Neural crest cell (in vitro differentiated cells): ENCODE results near the gene AGK. TPM values are rescaled to one million over a fixed set of nuclear protein-coding genes. Genes with fewer than 3 reads are reported as not detected.

ENCODE experiments used
- DNase-seq: peaks from one replicate; pipeline ENCODE4 v3.0.0; 2021; ENCODE audit warnings: low read depth, mixed read lengths, low spot score
- H3K27ac Mint-ChIP-seq: one replicate; pipeline ENCODE4 v1.8.0; 2021; ENCODE audit warnings: mild to moderate bottlenecking, mixed read lengths; ENCODE audit not compliant: unreplicated experiment
- H3K27me3 Mint-ChIP-seq: 2 replicates; pipeline ENCODE4 v1.8.0; 2021; ENCODE audit warnings: low read depth, mild to moderate bottlenecking, mixed read lengths
- H3K36me3 Mint-ChIP-seq: 2 replicates; pipeline ENCODE4 v1.8.0; 2021; ENCODE audit warnings: low read depth, mild to moderate bottlenecking, mixed read lengths
- H3K4me1 Mint-ChIP-seq: 2 replicates; pipeline ENCODE4 v1.8.0; 2021; ENCODE audit warnings: mixed read lengths
- H3K4me3 Mint-ChIP-seq: one replicate; pipeline ENCODE4 v1.8.0; 2021; ENCODE audit warnings: mild to moderate bottlenecking, mixed read lengths
- H3K9me3 Mint-ChIP-seq: 2 replicates; pipeline ENCODE4 v1.8.0; 2021; ENCODE audit warnings: mixed read lengths
- CTCF ChIP-seq: fragments of 200-600 bp; sonication (generic); conservative IDR thresholded peaks from 2 replicates; pipeline ENCODE4 v1.5.0; 2021; ENCODE audit warnings: antibody characterized with exemption, mild to moderate bottlenecking
- total RNA-seq: library from RNA; stranded (reverse); gene quantifications from 2 replicates; pipeline ENCODE4 v1.2.1, GENCODE V29; 2021

AGK gene
- total RNA-seq, 1 donor from 2014 or later: 35.7 TPM

DNA sequence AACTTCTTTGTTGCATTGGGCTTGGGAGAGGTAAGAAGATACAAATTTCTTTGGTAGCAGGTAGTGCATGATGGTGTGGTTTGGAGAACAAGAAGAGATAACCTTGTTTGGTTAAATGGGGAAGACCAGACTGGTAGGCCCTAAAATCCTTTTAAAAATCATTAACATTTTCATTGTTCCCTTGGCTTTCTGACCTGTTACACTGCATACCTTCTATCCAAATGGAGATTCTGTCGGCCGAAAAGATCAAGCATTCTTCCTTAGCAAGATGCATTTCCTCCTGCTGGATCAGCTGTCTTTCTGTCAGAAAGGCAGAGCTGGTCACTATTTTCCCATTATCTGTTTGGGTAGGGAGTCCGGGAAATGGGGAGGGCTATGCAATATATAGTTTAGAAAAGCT is 33.7 kb downstream of the AGK start:
- no peaks in the 10 kb centered on the region for H3K9me3 Mint-ChIP-seq
- H3K4me3 Mint-ChIP-seq: no peak overlapping the region
- no peaks in the 10 kb centered on the region for H3K27me3 Mint-ChIP-seq
- DNase-seq: no peak
- H3K27ac Mint-ChIP-seq: no peak overlapping the region
- H3K4me1 Mint-ChIP-seq: peaks cover 17% of the 10 kb centered on the region
- no peak for TF ChIP-seq CTCF
- H3K36me3 Mint-ChIP-seq: peaks cover 28% of the 10 kb centered on the region

DNA sequence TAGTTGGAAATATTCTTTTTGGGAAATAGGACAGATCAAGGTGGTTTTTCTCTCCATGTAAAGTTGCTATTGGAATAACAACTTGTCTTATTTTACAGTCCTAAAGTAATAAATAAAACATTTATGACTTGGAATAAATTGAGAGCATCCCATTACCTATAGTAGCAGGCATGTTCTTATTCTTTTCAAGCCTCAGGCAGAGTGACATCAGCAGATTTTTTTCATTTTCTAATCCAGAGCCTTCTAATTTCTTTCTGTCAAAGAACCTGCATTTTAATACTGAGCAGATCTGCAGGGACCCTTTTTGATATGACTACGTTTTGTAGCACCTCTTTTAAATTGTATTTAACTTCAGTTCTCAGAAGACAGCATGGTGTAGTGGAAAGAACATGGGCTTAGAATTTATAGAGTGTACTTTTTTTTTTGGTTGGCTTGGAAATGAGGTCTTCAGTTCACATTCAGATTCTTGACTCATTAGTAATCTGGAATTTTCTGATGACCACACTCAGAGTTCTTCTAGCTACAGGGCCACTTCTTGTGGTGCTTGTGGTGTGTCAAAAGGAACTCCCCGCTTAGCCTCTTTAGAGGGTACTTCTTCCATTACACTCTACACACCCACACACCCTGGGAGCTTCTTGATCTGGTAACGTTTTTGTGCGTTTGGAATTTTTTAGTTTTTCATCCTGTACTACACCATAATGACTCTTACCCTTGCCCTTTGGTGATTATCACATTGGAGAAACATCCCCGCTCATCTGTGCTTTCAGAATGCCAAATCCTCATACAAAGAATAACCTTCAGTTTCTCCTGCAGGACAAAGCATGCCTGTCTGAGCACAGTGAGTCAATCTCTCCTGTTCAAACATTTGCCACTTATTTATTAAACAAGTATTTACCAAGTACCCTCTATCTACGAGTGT is 34.6 kb downstream of the AGK start:
- Mint-ChIP-seq H3K4me3 (no peak overlapping the region), H3K9me3 (no peaks in the 10 kb centered on the region), H3K36me3 (peaks cover 31% of the 10 kb centered on the region), H3K27ac (no peak overlapping the region), H3K27me3 (no peaks in the 10 kb centered on the region), H3K4me1 (peaks cover 17% of the 10 kb centered on the region)
- TF ChIP-seq CTCF: no peak
- no peak for DNase-seq

DNA sequence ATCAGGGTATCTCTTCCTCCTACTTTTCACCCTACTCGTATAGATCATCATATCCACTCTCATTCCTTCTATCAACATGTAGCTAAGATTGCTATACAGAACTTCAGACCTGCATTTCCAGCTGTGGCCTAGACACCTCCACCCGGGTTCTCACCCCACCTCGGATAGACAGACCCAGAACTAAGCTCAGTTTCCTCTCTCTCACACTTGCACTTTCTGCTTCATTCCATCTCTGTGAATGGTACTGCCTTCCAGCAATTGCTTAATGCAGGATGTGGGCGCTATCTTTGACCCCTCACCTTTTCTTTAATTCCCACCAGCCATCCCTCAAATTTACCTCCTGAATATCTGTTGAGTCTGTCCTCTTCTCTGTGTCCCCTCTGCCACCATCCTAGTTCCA is 35.7 kb downstream of the AGK start:
- H3K27me3 Mint-ChIP-seq: no peaks in the 10 kb centered on the region
- DNase-seq: no peak
- no peak for TF ChIP-seq CTCF
- H3K27ac Mint-ChIP-seq: no peak overlapping the region
- peaks cover 31% of the 10 kb centered on the region for H3K36me3 Mint-ChIP-seq
- no peaks in the 10 kb centered on the region for H3K9me3 Mint-ChIP-seq
- H3K4me1 Mint-ChIP-seq: peaks cover 17% of the 10 kb centered on the region
- H3K4me3 Mint-ChIP-seq: no peak overlapping the region

DNA sequence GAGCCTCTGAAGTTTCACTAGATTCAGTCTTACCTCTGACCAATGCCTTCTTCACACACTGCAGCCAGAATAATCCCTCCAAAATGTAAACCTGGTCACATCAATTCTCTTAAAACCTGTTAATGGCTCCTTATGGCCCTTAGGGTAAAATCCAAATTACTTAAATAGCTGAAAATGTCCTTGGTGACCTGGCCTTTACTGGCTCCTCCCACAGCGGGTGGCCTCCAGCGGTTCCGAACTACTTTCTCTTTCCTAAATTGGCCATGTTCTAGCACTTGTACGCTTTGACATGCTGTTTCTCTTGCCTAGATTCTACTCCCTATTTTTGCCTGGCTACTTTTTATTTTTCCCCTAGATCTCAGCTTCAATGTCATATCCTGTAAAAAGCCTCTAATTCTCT is 36.1 kb downstream of the AGK start:
- no peak for DNase-seq
- Mint-ChIP-seq H3K4me1 (peaks cover 17% of the 10 kb centered on the region), H3K36me3 (peaks cover 29% of the 10 kb centered on the region), H3K27ac (no peak overlapping the region), H3K4me3 (no peak overlapping the region), H3K27me3 (no peaks in the 10 kb centered on the region), H3K9me3 (no peaks in the 10 kb centered on the region)
- TF ChIP-seq CTCF: no peak

- no peak for TF ChIP-seq CTCF
- Mint-ChIP-seq H3K4me1 (peaks cover 17% of the 10 kb centered on the region), H3K4me3 (no peak overlapping the region)
Observed at GRCh38 chr7:141588912-141589311, 37.7 kb downstream of the AGK start.

More at GRCh38 chr7:141588912-141589311, 37.7 kb downstream of the AGK start:
- DNase-seq: no peak
- peaks cover 17% of the 10 kb centered on the region for H3K36me3 Mint-ChIP-seq
- H3K9me3 Mint-ChIP-seq: no peaks in the 10 kb centered on the region
- no peak overlapping the region for H3K27ac Mint-ChIP-seq
- no peaks in the 10 kb centered on the region for H3K27me3 Mint-ChIP-seq
